Measurements from ENCODE around the gene KCNF1.
A peak's percentile ranks its signal among the peaks of the same experiment; 100 is the strongest.

The KCNF1 gene

DNA sequence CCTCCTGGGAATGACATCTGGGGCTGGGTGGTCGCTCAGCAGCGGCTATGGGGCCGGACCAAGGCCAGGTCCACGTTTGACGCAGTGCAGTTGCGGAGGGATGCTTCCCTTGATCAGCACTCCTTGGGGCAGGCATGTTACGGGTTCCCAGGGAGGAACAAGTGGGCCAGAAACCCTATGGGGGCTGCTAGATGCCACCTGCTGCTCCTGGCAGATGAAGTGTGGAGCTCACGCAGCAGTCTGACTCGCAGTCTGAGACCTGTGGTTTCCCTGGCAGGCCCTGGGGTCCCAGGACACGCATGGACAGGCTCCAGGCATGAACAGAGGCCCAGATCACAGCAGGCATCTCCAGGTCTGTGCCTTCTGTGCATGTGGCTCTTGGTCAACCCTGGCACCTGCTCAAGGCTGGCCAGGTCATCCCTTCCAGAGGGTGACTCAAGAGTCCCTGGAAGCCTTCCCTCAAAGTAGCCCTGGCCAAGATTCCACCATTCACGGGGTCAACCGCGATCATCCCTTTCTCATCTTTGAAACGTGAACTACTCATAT, 20.0 kb downstream of the KCNF1 start:
- no peak for TF ChIP-seq POLR2AphosphoS5 (IDR thresholded peaks at IDR 0.05; ENCODE audit: low read depth, low read length)
- TF ChIP-seq TAF1 (IDR thresholded peaks at IDR 0.05; ENCODE audit: borderline replicate concordance, insufficient read depth, low read length) = no peak
- TF ChIP-seq FOXP2 (optimal IDR thresholded peaks at IDR 0.05; ENCODE audit: borderline replicate concordance, extremely low read depth, extremely low read length, insufficient read depth) = no peak
- TF ChIP-seq SIN3A (IDR thresholded peaks at IDR 0.05; ENCODE audit: borderline replicate concordance, insufficient read depth, low read length) = no peak
- TF ChIP-seq, protein P1, sequence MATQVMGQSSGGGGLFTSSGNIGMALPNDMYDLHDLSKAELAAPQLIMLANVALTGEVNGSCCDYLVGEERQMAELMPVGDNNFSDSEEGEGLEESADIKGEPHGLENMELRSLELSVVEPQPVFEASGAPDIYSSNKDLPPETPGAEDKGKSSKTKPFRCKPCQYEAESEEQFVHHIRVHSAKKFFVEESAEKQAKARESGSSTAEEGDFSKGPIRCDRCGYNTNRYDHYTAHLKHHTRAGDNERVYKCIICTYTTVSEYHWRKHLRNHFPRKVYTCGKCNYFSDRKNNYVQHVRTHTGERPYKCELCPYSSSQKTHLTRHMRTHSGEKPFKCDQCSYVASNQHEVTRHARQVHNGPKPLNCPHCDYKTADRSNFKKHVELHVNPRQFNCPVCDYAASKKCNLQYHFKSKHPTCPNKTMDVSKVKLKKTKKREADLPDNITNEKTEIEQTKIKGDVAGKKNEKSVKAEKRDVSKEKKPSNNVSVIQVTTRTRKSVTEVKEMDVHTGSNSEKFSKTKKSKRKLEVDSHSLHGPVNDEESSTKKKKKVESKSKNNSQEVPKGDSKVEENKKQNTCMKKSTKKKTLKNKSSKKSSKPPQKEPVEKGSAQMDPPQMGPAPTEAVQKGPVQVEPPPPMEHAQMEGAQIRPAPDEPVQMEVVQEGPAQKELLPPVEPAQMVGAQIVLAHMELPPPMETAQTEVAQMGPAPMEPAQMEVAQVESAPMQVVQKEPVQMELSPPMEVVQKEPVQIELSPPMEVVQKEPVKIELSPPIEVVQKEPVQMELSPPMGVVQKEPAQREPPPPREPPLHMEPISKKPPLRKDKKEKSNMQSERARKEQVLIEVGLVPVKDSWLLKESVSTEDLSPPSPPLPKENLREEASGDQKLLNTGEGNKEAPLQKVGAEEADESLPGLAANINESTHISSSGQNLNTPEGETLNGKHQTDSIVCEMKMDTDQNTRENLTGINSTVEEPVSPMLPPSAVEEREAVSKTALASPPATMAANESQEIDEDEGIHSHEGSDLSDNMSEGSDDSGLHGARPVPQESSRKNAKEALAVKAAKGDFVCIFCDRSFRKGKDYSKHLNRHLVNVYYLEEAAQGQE (IDR thresholded peaks at IDR 0.05; ENCODE audit: insufficient read depth in 1 of 2, low read depth in 2 of 2, low read length in 2 of 2) = no peak

DNA sequence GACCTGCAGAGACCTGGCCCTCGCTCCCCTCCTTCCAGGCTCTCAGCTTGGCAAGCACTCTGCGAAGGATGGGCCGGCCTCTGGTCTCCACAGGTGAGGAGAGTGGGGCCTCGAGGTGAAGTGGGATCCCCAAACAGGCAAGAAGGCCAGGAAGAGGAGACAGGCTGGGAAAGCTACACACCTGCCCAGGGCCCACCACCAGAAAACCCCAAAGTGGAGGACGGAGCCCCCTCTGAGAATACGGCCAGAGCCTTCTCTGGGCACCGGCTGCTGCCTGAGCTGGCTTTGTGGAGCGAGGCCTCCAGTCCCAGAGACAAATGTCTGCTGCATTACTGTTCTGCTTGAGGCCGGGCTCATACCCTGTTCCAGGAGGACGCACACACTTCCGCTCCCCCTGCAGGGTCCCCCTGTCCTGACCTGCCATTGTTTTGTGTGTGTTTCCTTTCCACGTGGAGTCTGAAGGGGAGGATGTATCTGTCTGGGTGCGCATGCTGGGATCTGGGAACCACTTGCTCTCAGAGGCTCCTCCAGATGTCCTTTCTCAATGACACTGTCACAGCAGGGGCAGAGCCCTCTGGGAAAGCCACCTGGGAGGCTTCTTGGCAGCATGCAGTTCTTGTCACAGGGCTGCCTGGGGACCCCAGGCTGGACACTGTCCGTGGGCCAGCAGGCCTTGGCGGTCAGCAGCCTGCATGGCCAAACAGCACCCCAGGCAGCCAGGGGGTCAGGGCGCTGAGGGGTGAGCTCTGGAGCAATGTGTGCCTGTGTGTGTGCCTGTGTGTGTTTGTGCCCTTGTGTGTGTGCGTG, 20.8 kb downstream of the KCNF1 start:
- TF ChIP-seq, protein P1 (IDR thresholded peaks at IDR 0.05; ENCODE audit: insufficient read depth in 1 of 2, low read depth in 2 of 2, low read length in 2 of 2) = no peak
- TF ChIP-seq TAF1 (IDR thresholded peaks at IDR 0.05; ENCODE audit: borderline replicate concordance, insufficient read depth, low read length) (no peak), POLR2AphosphoS5 (IDR thresholded peaks at IDR 0.05; ENCODE audit: low read depth, low read length) (no peak), SIN3A (IDR thresholded peaks at IDR 0.05; ENCODE audit: borderline replicate concordance, insufficient read depth, low read length) (0 out of 2 replicates have a peak, but pooled peaks have one; percentile 34), FOXP2 (optimal IDR thresholded peaks at IDR 0.05; ENCODE audit: borderline replicate concordance, extremely low read depth, extremely low read length, insufficient read depth) (no peak)

DNA sequence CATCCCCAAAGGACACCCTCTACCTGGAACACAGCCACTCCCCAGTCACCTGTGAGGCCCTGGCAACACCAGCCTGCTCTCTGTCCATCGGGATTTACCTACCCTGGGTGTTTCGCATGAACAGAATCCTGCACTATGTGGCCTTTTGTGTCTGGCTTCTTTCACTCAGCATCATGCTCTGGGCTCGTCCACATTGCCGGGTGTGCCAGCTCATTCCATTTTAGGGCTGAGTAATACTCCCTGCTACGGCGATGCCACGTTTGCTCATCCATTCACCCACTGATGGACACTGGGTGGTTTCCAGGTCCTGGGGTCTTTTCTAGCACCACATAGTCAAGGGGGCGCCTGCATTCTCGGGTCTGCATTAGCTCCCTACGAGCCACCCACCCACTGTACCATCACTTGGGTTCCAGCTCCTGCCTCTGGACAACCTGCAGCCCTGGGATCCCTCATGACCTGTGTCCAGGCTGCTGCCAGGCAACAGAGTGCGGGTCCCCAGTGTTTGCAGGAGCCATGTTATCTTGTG, 22.0 kb downstream of the KCNF1 start:
- no peak for TF ChIP-seq FOXP2 (optimal IDR thresholded peaks at IDR 0.05; ENCODE audit: borderline replicate concordance, extremely low read depth, extremely low read length, insufficient read depth)
- TF ChIP-seq POLR2AphosphoS5 (IDR thresholded peaks at IDR 0.05; ENCODE audit: low read depth, low read length) = no peak
- no peak for TF ChIP-seq TAF1 (IDR thresholded peaks at IDR 0.05; ENCODE audit: borderline replicate concordance, insufficient read depth, low read length)
- TF ChIP-seq SIN3A (IDR thresholded peaks at IDR 0.05; ENCODE audit: borderline replicate concordance, insufficient read depth, low read length) = no peak
- TF ChIP-seq, protein P1 (IDR thresholded peaks at IDR 0.05; ENCODE audit: insufficient read depth in 1 of 2, low read depth in 2 of 2, low read length in 2 of 2) = no peak

GRCh38 chr2:10934308-10934978, 22.7 kb downstream of the KCNF1 start:
- TF ChIP-seq TAF1 (IDR thresholded peaks at IDR 0.05; ENCODE audit: borderline replicate concordance, insufficient read depth, low read length) (no peak), FOXP2 (optimal IDR thresholded peaks at IDR 0.05; ENCODE audit: borderline replicate concordance, extremely low read depth, extremely low read length, insufficient read depth) (no peak), POLR2AphosphoS5 (IDR thresholded peaks at IDR 0.05; ENCODE audit: low read depth, low read length) (no peak), SIN3A (IDR thresholded peaks at IDR 0.05; ENCODE audit: borderline replicate concordance, insufficient read depth, low read length) (no peak)
- TF ChIP-seq, protein P1 (IDR thresholded peaks at IDR 0.05; ENCODE audit: insufficient read depth in 1 of 2, low read depth in 2 of 2, low read length in 2 of 2) = no peak
